ENCODE measurements around the gene ACE.

Gene ACE

DNA sequence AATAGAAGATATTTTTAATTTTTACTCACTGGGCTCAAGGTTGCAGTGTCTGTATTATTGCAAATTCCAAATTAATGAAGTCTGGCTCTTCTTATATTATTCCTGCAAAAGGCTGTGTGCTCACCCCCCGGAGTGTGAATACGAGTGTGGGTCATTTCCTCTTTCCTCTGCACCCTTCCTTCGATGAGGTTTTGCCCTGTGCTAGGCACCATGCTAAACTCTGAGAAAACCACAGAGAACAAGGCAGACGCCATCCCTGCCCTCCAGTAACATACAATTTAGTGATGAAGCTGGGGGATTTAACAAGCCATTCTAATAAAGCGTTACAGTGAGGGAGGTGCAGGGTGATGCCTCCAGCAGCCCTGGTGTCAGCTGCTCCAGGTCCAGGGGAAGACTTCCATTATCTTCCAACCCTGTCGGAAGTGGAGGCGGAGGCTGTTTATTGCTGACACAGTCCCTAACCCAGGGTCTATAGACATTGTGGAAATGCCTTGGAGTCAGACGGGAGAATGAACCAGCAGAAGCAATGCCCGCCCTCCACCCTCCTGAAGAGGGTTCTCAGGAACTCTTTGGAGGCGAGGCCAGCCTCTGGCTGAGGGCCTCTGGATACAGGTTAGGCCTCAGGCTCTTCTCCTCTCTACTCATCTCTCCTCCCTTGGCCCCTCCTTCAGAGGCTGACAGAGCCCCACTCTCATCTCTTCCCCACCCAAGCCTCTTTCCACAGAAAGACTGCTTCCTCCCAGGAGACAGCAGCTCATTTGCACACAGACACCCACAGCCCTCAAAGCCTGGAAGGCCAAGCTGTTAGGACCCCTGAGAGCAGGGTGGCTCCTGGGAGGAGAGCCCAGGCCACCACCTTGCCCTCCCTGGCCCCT is 2.0 kb upstream of the ACE start:
- peak overlapping the region; percentile 74 to 81 (median 79) for H3K4me3 Mint-ChIP-seq
- no peak overlapping the region for H3K27ac Mint-ChIP-seq
- TF ChIP-seq, protein P1, sequence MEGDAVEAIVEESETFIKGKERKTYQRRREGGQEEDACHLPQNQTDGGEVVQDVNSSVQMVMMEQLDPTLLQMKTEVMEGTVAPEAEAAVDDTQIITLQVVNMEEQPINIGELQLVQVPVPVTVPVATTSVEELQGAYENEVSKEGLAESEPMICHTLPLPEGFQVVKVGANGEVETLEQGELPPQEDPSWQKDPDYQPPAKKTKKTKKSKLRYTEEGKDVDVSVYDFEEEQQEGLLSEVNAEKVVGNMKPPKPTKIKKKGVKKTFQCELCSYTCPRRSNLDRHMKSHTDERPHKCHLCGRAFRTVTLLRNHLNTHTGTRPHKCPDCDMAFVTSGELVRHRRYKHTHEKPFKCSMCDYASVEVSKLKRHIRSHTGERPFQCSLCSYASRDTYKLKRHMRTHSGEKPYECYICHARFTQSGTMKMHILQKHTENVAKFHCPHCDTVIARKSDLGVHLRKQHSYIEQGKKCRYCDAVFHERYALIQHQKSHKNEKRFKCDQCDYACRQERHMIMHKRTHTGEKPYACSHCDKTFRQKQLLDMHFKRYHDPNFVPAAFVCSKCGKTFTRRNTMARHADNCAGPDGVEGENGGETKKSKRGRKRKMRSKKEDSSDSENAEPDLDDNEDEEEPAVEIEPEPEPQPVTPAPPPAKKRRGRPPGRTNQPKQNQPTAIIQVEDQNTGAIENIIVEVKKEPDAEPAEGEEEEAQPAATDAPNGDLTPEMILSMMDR (IDR thresholded peaks at IDR 0.05; ENCODE audit: unreplicated experiment in 3 of 3), result no peak
- H3K36me3 Mint-ChIP-seq (ENCODE audit: low read depth), result no peaks in the 10 kb centered on the region
- H3K4me1 Mint-ChIP-seq, result no peaks in the 10 kb centered on the region
- peaks cover 83% of the 10 kb centered on the region for H3K27me3 Mint-ChIP-seq (ENCODE audit: low read depth)
- H3K9me3 Mint-ChIP-seq, result no peaks in the 10 kb centered on the region

DNA sequence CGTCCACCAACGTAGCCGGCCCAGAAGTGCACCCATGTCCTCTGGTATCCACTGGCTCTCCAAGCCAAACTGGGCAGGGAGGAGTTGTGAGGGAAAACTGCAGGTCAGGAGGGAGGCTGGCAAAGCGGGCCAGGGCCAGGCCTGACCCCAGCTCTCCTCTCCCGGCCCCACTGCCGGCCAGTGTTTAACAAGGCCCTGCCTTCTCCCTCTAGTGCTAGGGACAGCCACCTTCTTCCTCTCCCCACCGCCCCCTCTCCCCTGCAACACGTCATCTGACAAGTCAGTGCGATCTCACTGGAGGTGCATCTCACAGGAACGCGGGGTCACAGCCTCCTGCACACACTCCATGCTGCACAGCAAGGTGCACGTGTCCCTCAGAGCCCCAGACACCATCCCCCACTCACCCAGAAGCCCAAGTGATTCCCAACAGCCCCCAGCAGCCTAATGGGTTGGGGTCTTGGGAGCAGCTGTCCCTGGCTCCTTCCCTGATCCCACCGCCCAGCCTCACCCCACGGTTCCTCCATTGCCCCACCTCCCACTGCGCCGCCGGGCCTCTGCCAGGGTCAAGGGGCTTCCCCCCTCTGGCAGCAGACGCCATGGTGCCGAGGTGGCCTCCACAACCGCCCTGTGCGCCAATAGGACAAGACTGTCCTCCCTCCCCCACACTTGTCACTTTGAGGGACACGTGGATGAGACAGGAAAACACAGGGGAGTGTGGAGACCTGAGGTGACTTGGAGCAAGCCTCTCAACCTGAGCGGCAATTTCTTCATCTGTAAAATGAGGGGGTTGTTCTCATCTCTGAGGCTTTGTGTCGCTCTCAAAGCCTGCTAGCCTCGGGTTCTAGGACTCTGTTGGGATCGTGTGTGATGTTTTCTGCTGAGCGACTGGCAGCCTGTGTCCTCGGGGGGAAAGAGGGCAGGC is 1.1 kb upstream of the ACE start:
- peaks cover 82% of the 10 kb centered on the region for H3K27me3 Mint-ChIP-seq (ENCODE audit: low read depth)
- H3K4me1 Mint-ChIP-seq, result no peaks in the 10 kb centered on the region
- no peak overlapping the region for H3K27ac Mint-ChIP-seq
- peak overlapping the region; percentile 74 to 81 (median 79) for H3K4me3 Mint-ChIP-seq
- no peaks in the 10 kb centered on the region for H3K9me3 Mint-ChIP-seq
- H3K36me3 Mint-ChIP-seq (ENCODE audit: low read depth), result no peaks in the 10 kb centered on the region
- TF ChIP-seq, protein P1 (IDR thresholded peaks at IDR 0.05; ENCODE audit: unreplicated experiment in 3 of 3), result no peak

DNA sequence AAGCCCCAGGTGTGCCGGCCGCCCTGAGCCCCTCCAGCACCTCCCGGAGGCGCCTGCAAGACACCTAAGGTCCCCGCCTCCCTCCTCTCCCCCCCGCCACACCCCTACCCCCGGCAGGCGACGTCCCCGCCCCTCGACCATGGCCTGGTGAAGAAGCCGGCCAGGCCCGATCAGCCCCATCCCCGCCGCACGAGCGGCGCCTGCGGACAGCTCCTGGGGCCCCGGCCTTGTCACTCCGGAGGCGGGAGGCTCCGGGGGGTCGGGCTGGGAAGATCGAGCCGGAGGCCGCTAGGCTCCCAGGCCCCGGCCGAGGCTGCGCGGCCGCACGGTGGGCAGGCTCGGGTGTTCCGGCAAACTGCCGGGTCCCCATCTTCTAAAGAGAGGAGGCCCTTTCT is 405 bp upstream of the ACE start:
- no peaks in the 10 kb centered on the region for H3K9me3 Mint-ChIP-seq
- no peaks in the 10 kb centered on the region for H3K36me3 Mint-ChIP-seq (ENCODE audit: low read depth)
- H3K27me3 Mint-ChIP-seq (ENCODE audit: low read depth), result peaks cover 75% of the 10 kb centered on the region
- no peak overlapping the region for H3K27ac Mint-ChIP-seq
- no peaks in the 10 kb centered on the region for H3K4me1 Mint-ChIP-seq
- TF ChIP-seq, protein P1 (IDR thresholded peaks at IDR 0.05; ENCODE audit: unreplicated experiment in 3 of 3), result no peak
- H3K4me3 Mint-ChIP-seq, result peak overlapping the region; percentile 66 to 76 (median 69)

DNA sequence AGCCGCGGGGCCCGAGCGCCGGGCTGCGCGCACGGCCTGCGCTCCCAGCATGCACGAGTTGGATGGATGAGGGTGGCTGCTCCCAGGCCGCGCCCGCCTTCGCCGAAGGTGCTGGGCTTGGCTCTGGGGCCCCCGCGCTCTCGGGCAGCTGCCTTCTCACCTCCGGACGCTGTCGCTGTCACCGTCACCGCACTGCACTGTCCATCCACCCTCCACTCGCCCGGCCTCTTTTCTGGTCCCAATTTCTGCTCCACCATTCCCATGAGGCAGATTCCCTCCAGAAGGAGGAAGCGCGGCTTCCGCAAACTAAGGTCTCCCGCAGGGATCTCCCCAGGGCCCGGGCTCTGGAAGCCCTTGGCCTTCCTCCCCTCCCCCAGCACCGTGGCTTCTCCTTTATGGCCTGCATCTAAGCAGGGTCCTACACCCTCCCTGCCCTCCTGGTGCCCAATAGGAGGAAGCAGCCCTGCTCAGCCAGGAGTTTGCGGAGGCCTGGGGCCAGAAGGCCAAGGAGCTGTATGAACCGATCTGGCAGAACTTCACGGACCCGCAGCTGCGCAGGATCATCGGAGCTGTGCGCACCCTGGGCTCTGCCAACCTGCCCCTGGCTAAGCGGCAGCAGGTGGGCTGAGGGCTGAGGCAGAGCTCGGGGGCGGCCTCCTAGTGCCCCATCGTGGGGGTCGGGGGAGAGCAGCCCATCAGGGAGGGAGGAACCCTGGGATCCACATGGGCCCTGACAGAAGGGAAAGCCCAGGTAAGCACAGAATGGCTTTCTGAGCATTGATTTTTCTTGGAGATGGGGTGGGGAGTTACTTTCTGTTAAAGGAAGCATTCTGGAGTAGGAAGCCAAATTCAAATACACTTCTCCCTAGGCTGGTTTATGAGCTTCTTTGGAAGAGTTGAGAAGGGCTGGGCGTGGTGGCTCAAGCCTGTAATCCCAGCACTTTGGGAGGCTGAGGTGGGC is 899 bp downstream of the ACE start:
- TF ChIP-seq, protein P1 (IDR thresholded peaks at IDR 0.05; ENCODE audit: unreplicated experiment in 3 of 3), result no peak
- H3K36me3 Mint-ChIP-seq (ENCODE audit: low read depth), result no peaks in the 10 kb centered on the region
- H3K27me3 Mint-ChIP-seq (ENCODE audit: low read depth), result peaks cover 74% of the 10 kb centered on the region
- no peak overlapping the region for H3K27ac Mint-ChIP-seq
- peak overlapping the region; percentile 88 to 92 (median 89) for H3K4me3 Mint-ChIP-seq
- no peaks in the 10 kb centered on the region for H3K9me3 Mint-ChIP-seq
- no peaks in the 10 kb centered on the region for H3K4me1 Mint-ChIP-seq

DNA sequence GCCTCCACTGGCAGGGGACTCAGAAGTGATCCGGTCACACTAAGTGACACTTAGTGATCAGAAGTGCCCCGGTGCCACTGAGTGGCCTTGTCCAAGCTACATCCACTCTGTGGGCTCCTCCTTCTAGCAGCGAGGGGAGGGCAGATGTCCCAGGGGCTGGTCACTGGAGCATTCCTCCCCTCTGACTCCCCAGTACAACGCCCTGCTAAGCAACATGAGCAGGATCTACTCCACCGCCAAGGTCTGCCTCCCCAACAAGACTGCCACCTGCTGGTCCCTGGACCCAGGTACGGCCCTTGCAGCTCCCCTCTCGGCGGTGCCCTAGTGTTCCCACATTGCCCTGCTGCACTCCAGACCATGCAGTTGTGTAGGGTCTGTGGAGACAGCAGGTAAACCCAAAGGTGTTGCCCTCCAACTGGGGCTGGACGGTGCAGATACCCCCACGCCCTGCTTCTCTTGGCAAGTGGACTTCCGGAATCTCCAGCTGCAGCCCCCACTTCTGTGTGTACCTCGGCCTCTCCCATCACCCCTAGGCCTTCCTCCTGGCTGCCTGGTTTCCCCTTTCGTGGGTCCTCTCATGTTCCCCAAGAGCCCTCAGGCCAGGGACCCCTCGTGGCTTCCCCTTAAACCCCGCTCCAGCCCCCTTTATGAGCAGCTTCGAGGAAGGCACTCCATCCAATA is 2.1 kb downstream of the ACE start:
- H3K27ac Mint-ChIP-seq, result no peak overlapping the region
- no peaks in the 10 kb centered on the region for H3K36me3 Mint-ChIP-seq (ENCODE audit: low read depth)
- H3K4me3 Mint-ChIP-seq, result peak overlapping the region; percentile 59 to 74 (median 69)
- H3K4me1 Mint-ChIP-seq, result no peaks in the 10 kb centered on the region
- no peaks in the 10 kb centered on the region for H3K9me3 Mint-ChIP-seq
- peaks cover 71% of the 10 kb centered on the region for H3K27me3 Mint-ChIP-seq (ENCODE audit: low read depth)
- TF ChIP-seq, protein P1 (IDR thresholded peaks at IDR 0.05; ENCODE audit: unreplicated experiment in 3 of 3), result peak; percentile 53 to 71 (median 59)
